Subcutaneous adipose tissue (tissue), 4 donors: Measurements from ENCODE around the gene NUMBL. TPM values are rescaled to one million over a fixed set of nuclear protein-coding genes. Genes with fewer than 3 reads are reported as not detected.

ENCODE experiments used
- CTCF ChIP-seq: fragments of 450-650 bp; IDR thresholded peaks from one replicate; pipeline ENCODE4 v1.5.1; 2016; ENCODE audit warnings: low read depth, mild to moderate bottlenecking, control low read depth, antibody characterized with exemption, moderate library complexity
- total RNA-seq, 4 donors: library from RNA; depleted of rRNA; stranded (reverse); fragments of >200 nt; gene quantifications; one replicate each; pipeline ENCODE4 v1.1.0, GENCODE V29; 2016

Gene NUMBL
- total RNA-seq, 4 donors from 2014 or later: 20.7 to 58.4 (median 50.0) TPM

GRCh38 chr19:40640744-40641143 lies 49.7 kb downstream of the NUMBL start:
- no peak for TF ChIP-seq CTCF

GRCh38 chr19:40639638-40639982 lies 50.8 kb downstream of the NUMBL start:
- no peak for TF ChIP-seq CTCF

- no peak for TF ChIP-seq CTCF
Observed at GRCh38 chr19:40638327-40638726, 52.1 kb downstream of the NUMBL start.

GRCh38 chr19:40633207-40633606 lies 57.2 kb downstream of the NUMBL start:
- no peak for TF ChIP-seq CTCF

GRCh38 chr19:40632311-40633036 lies 58.0 kb downstream of the NUMBL start:
- TF ChIP-seq CTCF: no peak

- TF ChIP-seq CTCF: no peak
Observed at GRCh38 chr19:40630571-40631160, 59.8 kb downstream of the NUMBL start.

GRCh38 chr19:40629346-40629745 lies 61.1 kb downstream of the NUMBL start:
- no peak for TF ChIP-seq CTCF
